IMR-90 (cell line): ENCODE data around the gene C2CD4C. TPM values are rescaled to one million over a fixed set of nuclear protein-coding genes. Genes with fewer than 3 reads are reported as not detected.

Source experiments
- ATAC-seq: fragments of 200-7000 bp; cut with Tn5 transposase; 2 replicates; pipeline ENCODE4 v1.9.1; 2020; ENCODE audit warnings: low read depth, mild to moderate bottlenecking, moderate library complexity
- BruUV-seq: library from RNA; stranded (reverse); fragments of 400-500 nt; replicated peaks from 2 replicates; lab custom pipeline; 2021; lab: Mats Ljungman, UMichigan
- CTCF ChIA-PET: fragments of 300-600 bp; formaldehyde crosslinking; extraction: SDS; loops from one replicate; lab custom pipeline; 2021; ENCODE audit warnings: antibody characterized with exemption; lab: Yijun Ruan, JAX
- POLR2A ChIA-PET: fragments of 300-600 bp; sonication (Branson Sonifier 250); formaldehyde crosslinking; loops from one replicate; lab custom pipeline; 2022; ENCODE audit warnings: antibody characterized with exemption; ENCODE audit not compliant: unreplicated experiment; lab: Charles Lee
- DNase-seq: peaks from one replicate; pipeline ENCODE4 v3.0.0; 2013
- H2AFZ ChIP-seq: replicated peaks from 2 replicates; pipeline ENCODE3; 2013; ENCODE audit warnings: low read length, mild to moderate bottlenecking; ENCODE audit not compliant: poor library complexity
- H2AK5ac ChIP-seq: 2 replicates; pipeline ENCODE4 v1.6.1; 2013; ENCODE audit warnings: low read depth, low read length, inconsistent platforms
- H2AK9ac ChIP-seq: replicated peaks from 2 replicates; pipeline ENCODE3; 2013; ENCODE audit warnings: mild to moderate bottlenecking, low read depth, low read length, moderate library complexity; ENCODE audit not compliant: poor library complexity
- H2BK120ac ChIP-seq: 2 replicates; pipeline ENCODE4 v1.6.1; 2013; ENCODE audit warnings: low read depth, low read length, inconsistent platforms
- H2BK15ac ChIP-seq: 3 replicates; pipeline ENCODE4 v1.6.1; 2013; ENCODE audit warnings: low read depth, low read length, inconsistent platforms
- H2BK20ac ChIP-seq: 2 replicates; pipeline ENCODE4 v1.6.1; 2013; ENCODE audit warnings: low read depth, mild to moderate bottlenecking, inconsistent platforms, low read length, moderate library complexity
- H2BK5ac ChIP-seq: 2 replicates; pipeline ENCODE4 v1.6.1; 2013; ENCODE audit warnings: mild to moderate bottlenecking, low read depth, low read length, inconsistent platforms; ENCODE audit not compliant: poor library complexity, severe bottlenecking
- H3K14ac ChIP-seq: replicated peaks from 2 replicates; pipeline ENCODE4 v1.6.1; 2013; ENCODE audit warnings: low read depth, low read length, inconsistent platforms
- H3K18ac ChIP-seq: 2 replicates; pipeline ENCODE4 v1.6.1; 2013; ENCODE audit warnings: low read depth, low read length, control low read depth
- H3K23ac ChIP-seq: 2 replicates; pipeline ENCODE4 v1.6.1; 2013; ENCODE audit warnings: low read depth, low read length, inconsistent platforms
- H3K27ac ChIP-seq: 2 replicates; pipeline ENCODE4 v1.5.1; 2013; ENCODE audit warnings: mild to moderate bottlenecking, control low read depth, low read length; ENCODE audit not compliant: insufficient read depth
- H3K27me3 ChIP-seq: 2 replicates; pipeline ENCODE4 v1.6.1; 2013; ENCODE audit warnings: low read length; ENCODE audit not compliant: control insufficient read depth, insufficient read depth
- H3K36me3 ChIP-seq: 2 replicates; pipeline ENCODE4 v1.6.1; 2013; ENCODE audit warnings: low read length, mixed read lengths; ENCODE audit not compliant: control insufficient read depth, insufficient read depth
- H3K4ac ChIP-seq: 2 replicates; pipeline ENCODE4 v1.6.1; 2013; ENCODE audit warnings: low read depth, low read length, inconsistent platforms
- H3K4me1 ChIP-seq: 2 replicates; pipeline ENCODE4 v1.6.1; 2013; ENCODE audit warnings: low read length, mixed read lengths; ENCODE audit not compliant: control insufficient read depth, insufficient read depth
- H3K4me2 ChIP-seq: 2 replicates; pipeline ENCODE4 v1.6.1; 2013; ENCODE audit warnings: low read depth, mild to moderate bottlenecking, control low read depth, low read length, moderate library complexity
- H3K4me3 ChIP-seq: 2 replicates; pipeline ENCODE4 v1.5.1; 2013; ENCODE audit warnings: low read depth, mild to moderate bottlenecking, control low read depth, low read length, moderate library complexity; ENCODE audit not compliant: insufficient read depth
- H3K56ac ChIP-seq: 2 replicates; pipeline ENCODE4 v1.6.1; 2013; ENCODE audit warnings: low read length, inconsistent platforms; ENCODE audit not compliant: insufficient read depth; ENCODE audit errors: extremely low read depth
- H3K79me1 ChIP-seq, 2 experiments: 2 replicates each; pipeline ENCODE4 v1.6.1; 2013; ENCODE audit warnings: low read length in 2 of 2, inconsistent platforms in 1 of 2, low read depth in 1 of 2
- H3K9ac ChIP-seq: 2 replicates; pipeline ENCODE4 v1.6.1; 2013; ENCODE audit warnings: low read depth, low read length, control low read depth
- H3K9me1 ChIP-seq: 2 replicates; pipeline ENCODE4 v1.6.1; 2013; ENCODE audit warnings: low read length, inconsistent platforms; ENCODE audit not compliant: insufficient read depth
- H3K9me3 ChIP-seq: 2 replicates; pipeline ENCODE4 v1.6.1; 2013; ENCODE audit warnings: low read length; ENCODE audit not compliant: control insufficient read depth, insufficient read depth
- H4K20me1 ChIP-seq: 2 replicates; pipeline ENCODE4 v1.6.1; 2013; ENCODE audit warnings: low read length, inconsistent platforms; ENCODE audit not compliant: insufficient read depth
- H4K5ac ChIP-seq: 2 replicates; pipeline ENCODE4 v1.6.1; 2013; ENCODE audit warnings: mild to moderate bottlenecking, low read depth, low read length, control low read depth
- H4K8ac ChIP-seq, 2 experiments: 2 replicates each; pipeline ENCODE4 v1.6.1; 2013; ENCODE audit warnings: low read depth in 2 of 2, low read length in 2 of 2, control low read depth in 1 of 2, inconsistent platforms in 1 of 2
- H4K91ac ChIP-seq: 2 replicates; pipeline ENCODE4 v1.6.1; 2013; ENCODE audit warnings: low read depth, low read length, inconsistent platforms; ENCODE audit not compliant: insufficient read depth
- BHLHE40 ChIP-seq: fragments of 150-350 bp; IDR thresholded peaks from 2 replicates; pipeline ENCODE4 v1.6.1; 2016; ENCODE audit warnings: mild to moderate bottlenecking, low read depth, low read length
- CEBPB ChIP-seq: IDR thresholded peaks from 2 replicates; pipeline ENCODE4 v1.6.1; 2012; ENCODE audit warnings: low read depth, low read length, improper control_type of control experiment
- CHD1 ChIP-seq: IDR thresholded peaks from 2 replicates; pipeline ENCODE4 v1.6.1; 2012; ENCODE audit warnings: low read depth, low read length, improper control_type of control experiment
- CTCF ChIP-seq: conservative IDR thresholded peaks from 2 replicates; pipeline ENCODE4 v1.5.1; 2012; ENCODE audit warnings: mild to moderate bottlenecking, low read depth, low read length, improper control_type of control experiment
- ELK1 ChIP-seq: fragments of 150-350 bp; IDR thresholded peaks from 2 replicates; pipeline ENCODE4 v1.6.1; 2016; ENCODE audit warnings: low read depth, mild to moderate bottlenecking, low read length, moderate library complexity, borderline replicate concordance
- FOS ChIP-seq: fragments of 150-350 bp; IDR thresholded peaks from 2 replicates; pipeline ENCODE4 v1.6.1; 2016; ENCODE audit warnings: low read depth, low read length
- MAFK ChIP-seq: IDR thresholded peaks from 2 replicates; pipeline ENCODE4 v1.6.1; 2012; ENCODE audit warnings: low read depth, low read length, improper control_type of control experiment
- MAZ ChIP-seq: IDR thresholded peaks from 2 replicates; pipeline ENCODE4 v1.6.1; 2012; ENCODE audit warnings: low read depth, mild to moderate bottlenecking, low read length, improper control_type of control experiment, moderate library complexity, borderline replicate concordance
- MXI1 ChIP-seq: IDR thresholded peaks from 2 replicates; pipeline ENCODE4 v1.6.1; 2012; ENCODE audit warnings: low read depth, mild to moderate bottlenecking, low read length, moderate library complexity, borderline replicate concordance
- POLR2A ChIP-seq: IDR thresholded peaks from 2 replicates; pipeline ENCODE4 v1.6.1; 2012; ENCODE audit warnings: mild to moderate bottlenecking, low read depth, low read length
- RAD21 ChIP-seq: IDR thresholded peaks from 2 replicates; pipeline ENCODE4 v1.6.1; 2012; ENCODE audit warnings: low read length, improper control_type of control experiment
- RCOR1 ChIP-seq: IDR thresholded peaks from 2 replicates; pipeline ENCODE4 v1.6.1; 2012; ENCODE audit warnings: mild to moderate bottlenecking, low read length, improper control_type of control experiment; ENCODE audit not compliant: insufficient replicate concordance
- SMC3 ChIP-seq: fragments of 150-350 bp; IDR thresholded peaks from 2 replicates; pipeline ENCODE4 v1.6.1; 2016; ENCODE audit warnings: low read depth, mild to moderate bottlenecking, antibody characterized with exemption, low read length, moderate library complexity
- WGBS, 2 experiments: methylation state at CpG; one replicate each; pipeline versions ENCODE4 v1.1.5 to v1.1.7; 2013; ENCODE audit warnings: missing lambda C conversion rate in 2 of 2; ENCODE audit not compliant: insufficient read length in 1 of 2; ENCODE audit errors: extremely low coverage in 2 of 2; 5-methylcytosine and 5-hydroxymethylcytosine counted together
- dilution Hi-C: fragments of 300-500 bp; cut with HindIII; formaldehyde crosslinking; loops from one replicate; pipeline ENCODE4 v1.14.3; 2018; ENCODE audit warnings: low sequenced_read_pairs; ENCODE audit not compliant: unreplicated experiment
- in situ Hi-C: fragments of 300-500 bp; cut with MboI; formaldehyde crosslinking; loops from 3 replicates; pipeline ENCODE4 v1.14.3; 2019; ENCODE audit warnings: low sequenced_read_pairs, inconsistent platforms, mixed read lengths
- intact Hi-C: fragments of 100-400 bp; cut with micrococcal nuclease; formaldehyde crosslinking; loops from 2 replicates; pipeline ENCODE4 v1.10.0; 2022
- polyA plus RNA-seq, 3 experiments: library from polyadenylated mRNA; depleted of rRNA; stranded (reverse); fragments of >200 nt; gene quantifications; 2 replicates each; pipeline ENCODE4 v1.2.3, GENCODE V29; 2012; ENCODE audit warnings: low replicate concordance in 1 of 3
- total RNA-seq: library from RNA; depleted of rRNA; stranded (reverse); fragments of >200 nt; gene quantifications from 2 replicates; pipeline ENCODE4 v1.2.3, GENCODE V29; 2012
- TF ChIP-seq, protein P1 (sequence below): fragments of 150-350 bp; IDR thresholded peaks from 2 replicates; pipeline ENCODE4 v1.6.1; 2017; ENCODE audit warnings: mild to moderate bottlenecking, antibody characterized with exemption, low read length, low read depth

Gene C2CD4C
- total and polyA plus RNA-seq, 2 of the 4 experiments (the other 2 are of a cell fraction): under 0.01 to 0.07 TPM

- Histone ChIP-seq H2BK120ac (no peak overlapping the region), H2AK9ac (no peak overlapping the region), H3K9me1 (no peaks in the 10 kb centered on the region), H3K56ac (no peak overlapping the region), H3K4ac (no peak overlapping the region), H3K23ac (no peak overlapping the region), H3K36me3 (no peaks in the 10 kb centered on the region), H2BK15ac (no peak overlapping the region), H4K8ac (no peak overlapping the region), H3K79me1 (no peaks in the 10 kb centered on the region), H2AFZ (no peak overlapping the region), H4K20me1 (no peaks in the 10 kb centered on the region), H3K14ac (no peak overlapping the region), H4K91ac (no peak overlapping the region), H3K9ac (no peak overlapping the region), H2BK20ac (no peak overlapping the region), H3K27ac (no peak overlapping the region), H3K9me3 (peaks cover 8% of the 10 kb centered on the region), H3K18ac (no peak overlapping the region), H3K4me2 (no peak overlapping the region), H3K27me3 (peaks cover 3% of the 10 kb centered on the region), H3K4me1 (no peaks in the 10 kb centered on the region), H2BK5ac (no peak overlapping the region), H4K5ac (no peak overlapping the region), H3K4me3 (no peak overlapping the region), H2AK5ac (no peak overlapping the region)
- intact Hi-C loops (no loop called here), dilution Hi-C loops (no loop called here), in situ Hi-C loops (no loop called here)
- ATAC-seq (no peak), DNase-seq (no peak)
- BruUV-seq: no TSS peak
- ChIA-PET POLR2A (no interaction called here), CTCF (no interaction called here)
- 88% methylated on average over 25 of the region's 26 CpGs; no CpG with 5 or more reads in 1 of the 2 experiments for WGBS, 2 experiments
- TF ChIP-seq RAD21: no peak
- no peak for TF ChIP-seq SMC3
- no peak for TF ChIP-seq RCOR1
- no peak for TF ChIP-seq ELK1
- no peak for TF ChIP-seq MAFK
- TF ChIP-seq CEBPB: no peak
- TF ChIP-seq MXI1: no peak
- no peak for TF ChIP-seq CTCF
- no peak for TF ChIP-seq CHD1
- TF ChIP-seq MAZ: no peak
- TF ChIP-seq BHLHE40: no peak
- TF ChIP-seq FOS: no peak
- TF ChIP-seq, protein P1, sequence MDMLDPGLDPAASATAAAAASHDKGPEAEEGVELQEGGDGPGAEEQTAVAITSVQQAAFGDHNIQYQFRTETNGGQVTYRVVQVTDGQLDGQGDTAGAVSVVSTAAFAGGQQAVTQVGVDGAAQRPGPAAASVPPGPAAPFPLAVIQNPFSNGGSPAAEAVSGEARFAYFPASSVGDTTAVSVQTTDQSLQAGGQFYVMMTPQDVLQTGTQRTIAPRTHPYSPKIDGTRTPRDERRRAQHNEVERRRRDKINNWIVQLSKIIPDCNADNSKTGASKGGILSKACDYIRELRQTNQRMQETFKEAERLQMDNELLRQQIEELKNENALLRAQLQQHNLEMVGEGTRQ: no peak
- TF ChIP-seq POLR2A: no peak
Observed at GRCh38 chr19:444677-445210, 35.8 kb upstream of the C2CD4C start.
